Hindlimb muscle (tissue), 1 donor: ENCODE measurements around the gene TEPSIN. TPM values are rescaled to one million over a fixed set of nuclear protein-coding genes. Genes with fewer than 3 reads are reported as not detected.
A peak's percentile ranks its signal among the peaks of the same experiment; 100 is the strongest.

Experiments used
- DNase-seq: peaks from one replicate; pipeline ENCODE4 v3.0.0-alpha.2; 2013
- polyA plus RNA-seq: library from polyadenylated mRNA; unstranded; fragments of 120-200 nt; gene quantifications from one replicate; pipeline ENCODE4 v1.2.1, GENCODE V29; 2013; ENCODE audit not compliant: insufficient read length

The TEPSIN gene
- 17.8 TPM for polyA plus RNA-seq

DNA sequence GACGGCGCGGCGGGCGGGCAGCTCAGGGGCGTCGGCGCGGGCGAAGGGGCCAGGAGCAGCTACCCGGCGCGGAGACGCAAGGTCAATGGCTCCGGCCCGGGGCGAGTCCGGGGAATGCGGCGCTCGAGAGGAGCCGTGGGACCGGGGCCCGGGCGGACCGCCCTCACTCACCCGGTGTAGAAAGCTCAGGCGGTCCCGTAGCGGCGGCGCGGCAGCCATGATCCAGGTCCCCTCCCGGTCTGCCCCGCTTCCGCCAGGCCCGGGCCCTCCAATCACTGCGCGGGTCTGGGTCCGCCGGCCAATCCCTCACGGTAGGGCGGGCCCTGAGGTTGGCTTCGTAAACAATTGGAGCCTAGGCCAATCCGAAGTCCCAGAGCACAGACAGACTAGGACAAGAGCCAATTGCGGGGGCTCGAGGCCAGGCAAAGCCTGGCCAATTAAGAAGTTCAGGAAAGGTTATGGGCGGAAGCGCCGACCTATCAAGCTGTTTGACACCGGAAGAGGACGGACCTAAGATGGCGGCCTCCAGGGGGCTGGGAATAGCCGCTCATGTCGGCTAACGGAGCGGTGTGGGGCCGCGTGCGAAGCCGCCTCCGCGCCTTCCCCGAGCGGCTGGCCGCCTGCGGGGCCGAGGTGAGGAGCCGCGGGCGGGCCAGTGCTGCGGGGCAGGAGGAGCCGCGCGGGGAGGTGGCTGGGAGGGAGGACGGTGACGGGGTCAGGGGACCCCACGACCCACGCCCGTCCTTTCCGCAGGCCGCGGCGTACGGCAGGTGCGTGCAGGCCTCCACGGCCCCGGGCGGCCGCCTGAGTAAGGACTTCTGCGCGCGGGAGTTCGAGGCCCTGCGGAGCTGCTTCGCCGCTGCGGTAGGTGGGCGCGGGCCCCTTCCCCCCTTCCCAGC, at the start of gene TEPSIN, which contains the start of gene NDUFAF8:
TSS of gene TEPSIN (minus strand) at position 241 of the 899 bp plus-strand sequence. CDS start at position 219, 22 bp downstream.
TSS of gene NDUFAF8 (plus strand) at position 504 of the 899 bp plus-strand sequence. CDS start at position 550, 46 bp downstream.
- DNase-seq: peak; percentile 99

DNA sequence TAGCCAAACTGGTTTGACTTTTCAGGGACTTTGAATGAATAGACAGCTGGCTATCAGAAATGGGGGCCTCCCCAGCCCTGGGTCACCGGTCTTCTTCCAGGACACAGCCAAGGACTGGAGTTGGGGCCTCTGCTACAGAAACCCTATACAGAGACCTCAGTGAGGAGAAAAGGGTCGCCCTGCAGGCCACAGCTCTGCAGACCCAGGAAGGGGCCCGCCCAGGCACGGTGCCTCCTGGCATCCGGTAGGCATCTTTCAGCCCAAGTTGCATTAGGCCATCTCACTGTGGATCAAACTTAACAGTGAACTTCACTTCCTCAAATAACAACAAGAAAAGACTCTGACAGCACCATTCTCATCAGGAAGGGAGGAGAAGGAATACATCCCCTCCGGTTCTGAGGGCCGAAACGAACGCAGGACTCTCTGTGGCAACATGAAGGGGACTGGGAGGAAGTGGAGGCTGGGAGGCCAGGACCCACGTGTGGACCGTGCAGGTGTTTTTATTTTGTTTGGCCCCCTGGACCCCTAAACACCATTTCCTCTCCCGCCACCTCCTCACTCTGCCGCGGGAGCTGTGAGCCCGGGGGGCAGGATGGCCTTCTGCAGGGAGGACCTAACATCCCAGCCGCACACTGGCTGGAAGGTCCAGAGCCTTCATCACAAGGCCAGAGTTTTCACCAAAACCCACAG, 49.0 kb upstream of the TEPSIN start:
- DNase-seq: no peak

DNA sequence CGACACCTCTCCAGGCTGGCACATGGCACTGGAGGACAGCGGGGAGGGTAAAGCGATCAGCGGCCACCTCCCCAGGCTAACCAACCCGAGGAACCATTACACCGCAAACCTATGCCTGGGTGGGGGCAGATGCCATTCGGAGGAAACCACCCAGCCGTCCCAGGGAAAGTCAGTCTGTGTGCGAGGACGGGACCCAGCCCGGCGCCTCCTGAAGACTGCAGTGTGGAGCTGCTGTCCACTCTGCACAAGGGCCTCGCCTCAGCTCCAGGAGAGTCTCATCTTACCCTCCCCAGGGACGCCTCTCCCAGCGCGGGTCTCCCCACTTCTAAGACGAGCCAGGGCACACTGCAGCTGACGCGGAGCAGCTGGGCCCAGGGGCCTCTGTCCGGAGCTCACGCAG, 48.3 kb upstream of the TEPSIN start:
- DNase-seq: no peak

- DNase-seq: no peak
Observed at GRCh38 chr17:81286491-81287145, 47.8 kb upstream of the TEPSIN start.

DNA sequence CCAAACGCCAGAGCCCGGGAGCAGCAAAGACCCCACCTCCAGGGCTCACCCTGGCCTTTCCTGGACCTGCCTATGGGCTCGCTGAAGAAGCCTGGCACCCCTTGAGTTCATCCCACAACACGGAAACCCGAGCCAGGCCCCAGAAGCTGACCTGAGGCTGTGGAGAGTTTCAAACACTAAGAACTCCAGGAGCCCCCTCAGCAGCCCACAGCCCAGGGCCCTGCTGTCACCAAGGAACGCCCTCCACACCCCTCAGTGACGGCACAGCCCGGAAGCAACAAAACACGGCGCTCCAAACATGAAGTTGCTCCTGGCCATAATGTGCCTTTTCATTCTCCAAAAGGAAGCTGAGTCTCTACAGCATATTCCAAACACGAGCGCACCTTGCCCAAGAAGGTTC, 47.0 kb upstream of the TEPSIN start:
- no peak for DNase-seq

DNA sequence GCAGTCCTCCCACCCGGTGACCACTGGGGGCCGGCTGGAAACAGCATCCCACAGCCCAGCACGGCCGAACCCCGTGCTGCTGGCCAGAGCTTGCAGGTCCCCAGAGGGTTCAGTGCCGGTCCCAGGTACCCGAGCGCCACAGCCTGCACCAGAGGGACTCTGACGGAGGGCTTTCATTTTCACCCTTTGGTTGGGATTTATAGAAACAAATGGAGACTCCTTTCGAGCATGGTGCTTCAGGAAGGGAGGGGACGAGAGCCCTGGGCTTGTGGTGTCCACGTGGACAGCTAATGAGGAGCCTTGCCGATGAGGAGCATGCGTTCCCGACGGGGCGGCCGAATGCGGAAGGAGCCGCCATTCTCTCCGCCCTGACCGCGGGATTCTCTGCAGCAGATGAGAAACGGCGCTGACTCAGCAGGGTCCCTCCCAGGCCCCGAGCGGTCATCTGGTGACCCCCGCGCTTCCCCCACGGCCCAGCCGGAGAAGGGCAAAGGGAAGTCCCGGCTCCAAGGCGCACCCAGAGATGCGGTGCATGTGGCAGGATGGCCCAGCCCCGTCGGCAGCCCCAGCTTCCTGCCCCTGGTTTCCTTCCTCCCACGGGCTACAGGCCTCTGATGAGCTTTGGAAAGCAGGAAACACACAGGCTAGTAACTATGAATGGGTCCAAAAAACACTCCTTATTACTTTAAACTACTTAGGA, 46.5 kb upstream of the TEPSIN start:
- DNase-seq: peak; percentile 67

GRCh38 chr17:81282876-81283275, 44.0 kb upstream of the TEPSIN start:
- no peak for DNase-seq

- DNase-seq: no peak
Observed at GRCh38 chr17:81282141-81282540, 43.3 kb upstream of the TEPSIN start.

DNA sequence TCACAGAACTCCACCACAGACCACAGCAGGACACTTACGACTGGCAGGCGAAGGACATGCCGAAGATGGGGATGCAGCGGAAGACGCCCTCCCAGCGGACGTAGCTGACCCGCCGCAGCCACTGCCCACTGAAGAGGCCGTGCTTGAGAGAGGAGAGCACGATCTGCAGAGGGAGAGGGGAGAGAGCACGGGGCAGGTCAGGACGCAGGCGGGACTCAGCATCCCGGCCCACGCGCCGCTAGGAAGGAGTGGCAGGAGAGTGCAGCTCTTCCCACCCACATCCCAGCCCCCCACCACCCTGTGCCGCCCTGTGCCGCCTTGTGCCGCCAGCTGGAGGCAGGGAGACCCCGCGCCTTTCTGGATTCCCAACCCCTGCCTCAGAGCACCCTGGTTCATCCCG, 41.7 kb upstream of the TEPSIN start:
- DNase-seq: no peak

DNA sequence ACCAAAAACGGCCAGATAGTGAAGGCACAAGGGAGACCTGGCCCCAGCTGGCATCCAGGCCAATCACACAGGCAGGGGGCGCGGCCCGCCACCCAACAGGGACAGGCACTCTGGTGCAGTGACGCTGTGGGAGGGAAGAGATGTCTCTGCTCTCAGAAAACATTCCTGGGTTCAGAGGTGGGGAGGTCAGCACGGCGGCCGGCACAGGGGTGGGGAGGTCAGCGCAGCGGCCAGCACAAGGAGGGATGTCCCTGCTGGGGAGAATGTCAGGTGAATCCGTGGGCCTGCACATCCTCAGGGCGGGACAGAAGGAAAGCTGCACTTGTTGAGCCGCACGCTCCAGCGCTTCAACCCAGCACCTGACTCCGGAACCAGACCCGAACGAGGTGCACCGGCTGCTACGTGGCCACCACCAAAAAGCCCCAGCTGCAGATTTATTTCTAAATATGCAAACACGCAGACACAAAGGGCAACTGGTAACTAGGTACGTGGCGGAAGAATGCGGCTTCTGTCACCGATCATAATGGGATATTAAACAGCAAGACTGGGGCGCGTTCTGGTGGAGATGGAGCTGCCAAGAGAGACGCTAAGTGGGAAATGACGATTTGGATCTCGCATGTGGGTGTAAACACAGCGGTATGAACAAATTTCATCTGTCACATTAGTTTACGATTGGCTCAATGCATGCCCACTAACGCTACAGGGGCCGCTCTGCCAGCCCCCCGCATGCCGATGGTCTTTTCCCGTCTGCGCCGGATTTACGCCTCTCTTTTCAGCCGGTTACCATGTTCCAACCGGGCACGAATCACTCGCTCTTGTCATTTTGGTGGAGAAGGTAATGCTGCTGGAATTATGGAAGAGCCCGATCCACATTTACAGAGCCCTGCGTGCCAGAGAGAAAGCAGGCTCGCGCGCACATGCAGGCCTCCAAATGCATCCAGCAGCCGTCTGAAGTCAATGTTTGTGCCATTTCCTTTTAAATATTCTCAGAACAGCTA, 40.7 kb upstream of the TEPSIN start:
- no peak for DNase-seq

GRCh38 chr17:81278831-81279230, 40.0 kb upstream of the TEPSIN start:
- no peak for DNase-seq

GRCh38 chr17:81277946-81278693, 39.3 kb upstream of the TEPSIN start:
- no peak for DNase-seq

DNA sequence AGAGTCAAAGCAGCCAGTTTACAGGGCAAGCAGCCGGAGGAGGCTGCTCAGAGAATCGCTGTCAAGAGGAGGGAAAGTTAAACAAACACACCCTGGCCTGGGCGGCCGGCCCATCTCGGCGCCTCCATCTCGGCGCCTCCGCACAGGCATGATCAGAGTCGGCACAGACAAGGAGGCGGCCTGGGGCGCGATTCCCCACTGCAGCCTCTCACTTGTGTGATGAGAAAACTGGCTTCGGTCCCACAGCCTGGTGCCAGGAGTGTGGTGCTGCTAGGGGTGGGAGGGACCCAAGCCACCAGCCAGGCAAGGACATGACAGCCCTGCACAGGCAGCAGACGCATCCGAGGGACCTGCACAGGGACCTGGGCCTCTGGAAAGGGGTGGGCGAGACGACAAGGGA, 38.6 kb upstream of the TEPSIN start:
- no peak for DNase-seq

DNA sequence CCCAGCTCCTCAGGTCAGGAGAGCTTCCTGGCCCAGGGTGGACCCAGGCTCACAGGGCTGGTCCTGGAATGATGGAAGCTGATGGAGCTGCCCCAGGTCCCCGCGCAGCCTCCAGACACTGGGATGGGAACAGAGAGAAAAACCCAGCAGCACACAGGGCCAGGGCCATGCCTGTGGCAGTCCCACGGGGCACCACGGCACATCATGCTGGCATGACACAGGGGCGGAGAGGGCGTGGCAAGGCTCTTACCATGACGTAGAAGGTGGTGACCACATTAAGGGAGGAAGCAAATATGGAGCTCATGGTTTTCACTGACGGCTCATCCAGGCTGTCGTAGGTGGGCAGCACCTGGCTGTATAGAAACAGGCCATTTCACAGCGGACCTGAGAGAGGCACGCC, 37.9 kb upstream of the TEPSIN start:
- no peak for DNase-seq

- DNase-seq: no peak
Observed at GRCh38 chr17:81274471-81274855, 35.6 kb upstream of the TEPSIN start.

GRCh38 chr17:81273698-81274470, 35.0 kb upstream of the TEPSIN start:
- no peak for DNase-seq

GRCh38 chr17:81272616-81273015, 33.8 kb upstream of the TEPSIN start:
- no peak for DNase-seq

DNA sequence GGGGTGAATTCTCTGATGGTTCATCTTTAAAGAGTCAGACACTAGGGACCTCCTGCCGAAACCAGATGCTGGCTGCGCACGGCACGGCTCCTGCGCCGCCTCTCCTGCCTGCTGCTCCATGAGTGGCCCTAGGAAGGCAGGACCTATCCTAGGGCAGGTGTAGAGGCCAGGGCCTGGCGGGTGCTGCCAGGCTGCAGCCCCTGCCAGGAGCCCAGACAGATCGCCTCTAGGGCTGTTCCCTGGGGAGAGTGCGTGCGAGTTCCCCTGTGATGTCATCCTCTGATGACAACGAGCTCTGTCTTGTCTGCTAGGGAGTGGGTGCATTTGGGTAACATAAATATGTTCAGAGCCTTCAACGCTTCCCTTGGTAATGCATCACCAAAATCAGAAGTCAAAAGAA, 32.4 kb upstream of the TEPSIN start:
- DNase-seq: no peak

DNA sequence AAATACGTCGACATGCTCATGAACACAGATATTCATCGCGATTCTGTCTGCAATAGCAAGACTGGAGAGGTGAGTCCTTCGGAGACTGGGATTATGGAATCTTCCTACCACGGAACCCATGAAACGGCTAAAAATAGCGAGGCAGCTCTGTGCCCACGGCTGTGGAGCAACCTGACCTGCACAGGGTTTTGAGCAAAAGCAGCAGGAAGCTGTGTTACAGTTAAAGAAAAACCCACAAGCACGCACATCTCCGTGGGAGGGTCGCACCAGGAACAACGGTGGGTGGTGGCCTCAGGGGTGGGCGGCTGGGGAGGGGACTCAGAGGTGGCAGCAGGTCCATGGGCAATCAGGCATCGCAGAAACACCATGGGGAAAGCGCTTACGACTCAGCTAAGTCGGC, 31.4 kb upstream of the TEPSIN start:
- DNase-seq: no peak
